ENCODE measurements around the gene SMURF2. TPM values are rescaled to one million over a fixed set of nuclear protein-coding genes. Genes with fewer than 3 reads are reported as not detected.

Gene SMURF2
- total RNA-seq, 1 experiment from 2014 or later, result 127 TPM

DNA sequence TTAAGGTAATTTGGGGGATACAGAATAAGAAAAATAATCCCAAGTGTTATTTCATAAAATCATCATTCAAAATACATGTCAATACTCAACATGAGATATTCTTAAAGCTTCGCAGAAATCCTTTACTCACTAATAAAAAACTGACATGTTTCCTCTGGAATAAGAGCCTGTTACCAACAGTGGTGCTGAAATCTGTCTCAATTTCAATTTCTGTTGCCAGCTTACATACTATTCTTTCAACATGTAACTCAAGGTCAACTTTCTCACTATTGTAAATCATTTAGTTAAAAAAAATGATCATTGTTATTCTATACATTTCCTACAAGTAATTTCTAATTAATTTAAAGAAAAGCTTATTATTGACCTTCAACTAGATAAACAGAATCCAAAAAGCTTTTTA is 87.5 kb downstream of the SMURF2 start:
- Histone ChIP-seq H3K4me3 (replicated peaks in 1 of 2; ENCODE audit: low read depth in 1 of 2, low read length in 2 of 2) (no peak overlapping the region), H4K20me1 (ENCODE audit: insufficient read depth) (no peaks in the 10 kb centered on the region; the same call in 1 of the 2 replicates), H3K36me3 (ENCODE audit: control insufficient read depth in 1 of 2, insufficient read depth in 2 of 2, low read length in 2 of 2) (peaks cover 51 to 63% of the 10 kb centered on the region in 2 experiments), H3K4me1 (ENCODE audit: control insufficient read depth in 1 of 2, insufficient read depth in 2 of 2, low read length in 2 of 2) (no peaks in the 10 kb centered on the region), H3K27me3 (ENCODE audit: insufficient read depth, low read length) (no peaks in the 10 kb centered on the region), H3K27ac (ENCODE audit: low read depth, low read length) (no peak overlapping the region), H3K4me2 (ENCODE audit: low read length) (no peak overlapping the region), H3K9ac (ENCODE audit: low read length) (no peak overlapping the region), H3K9me3 (ENCODE audit: control insufficient read depth in 1 of 2, insufficient read depth in 1 of 2, low read depth in 1 of 2, low read length in 2 of 2) (no peaks in the 10 kb centered on the region), H2AFZ (ENCODE audit: low read depth, low read length, poor library complexity, severe bottlenecking) (no peak overlapping the region), H3K9me2 (ENCODE audit: insufficient read depth) (no peaks in the 10 kb centered on the region), H3K79me2 (ENCODE audit: insufficient read depth, low read length) (peaks cover 63% of the 10 kb centered on the region)
- ChIA-PET POLR2A (interaction anchor here (0.9 to 1.3 kb wide), 2 partner anchors 9 to 75 kb away, joined by 3 to 4 read pairs; no protein-coding TSS in a partner anchor), CTCF (interaction anchor here (1.1 to 1.2 kb wide), 2 partner anchors 75 to 162 kb away, joined by 3 read pairs; no protein-coding TSS in a partner anchor), RAD21 (ENCODE audit: low non-redundant PET in 1 of 2, low total read pairs in 2 of 2, uncharacterized antibody in 2 of 2, unreplicated experiment in 2 of 2) (no interaction called here)
- intact Hi-C loops (cut with micrococcal nuclease), result no loop called here
- TF ChIP-seq ATF3 (IDR thresholded peaks at IDR 0.05), result no peak
- BruUV-seq (replicated peaks), result no TSS peak
- no peak for DNase-seq (ENCODE audit: low read depth, low spot score)
- no peak for ATAC-seq

DNA sequence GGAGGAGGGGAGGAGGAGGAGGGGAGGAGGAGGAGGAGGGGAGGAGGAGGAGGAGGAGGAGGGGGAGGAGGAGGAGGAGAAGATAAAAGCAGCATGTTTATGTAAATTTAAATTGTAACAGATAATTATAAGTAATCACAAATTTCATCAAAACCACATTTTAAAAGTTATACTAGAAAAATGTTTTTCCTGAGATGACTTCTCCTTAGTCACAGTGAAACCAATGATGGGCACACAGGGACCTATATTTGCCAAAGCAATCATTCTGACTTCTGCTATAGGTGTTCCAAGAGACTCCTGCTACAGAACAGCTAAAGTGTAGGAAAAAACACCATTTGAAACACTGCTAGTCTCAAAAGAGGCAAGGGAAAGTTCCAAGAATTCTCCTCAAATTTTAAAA is 88.9 kb downstream of the SMURF2 start:
- Histone ChIP-seq H3K27me3 (ENCODE audit: insufficient read depth, low read length) (no peaks in the 10 kb centered on the region), H3K9me2 (ENCODE audit: insufficient read depth) (no peaks in the 10 kb centered on the region), H3K4me3 (replicated peaks in 1 of 2; ENCODE audit: low read depth in 1 of 2, low read length in 2 of 2) (no peak overlapping the region), H3K27ac (ENCODE audit: low read depth, low read length) (no peak overlapping the region), H3K36me3 (ENCODE audit: control insufficient read depth in 1 of 2, insufficient read depth in 2 of 2, low read length in 2 of 2) (peaks cover 45 to 61% of the 10 kb centered on the region in 2 experiments), H3K4me1 (ENCODE audit: control insufficient read depth in 1 of 2, insufficient read depth in 2 of 2, low read length in 2 of 2) (no peaks in the 10 kb centered on the region), H3K9ac (ENCODE audit: low read length) (no peak overlapping the region), H3K4me2 (ENCODE audit: low read length) (no peak overlapping the region), H3K9me3 (ENCODE audit: control insufficient read depth in 1 of 2, insufficient read depth in 1 of 2, low read depth in 1 of 2, low read length in 2 of 2) (no peaks in the 10 kb centered on the region), H4K20me1 (ENCODE audit: insufficient read depth) (no peaks in the 10 kb centered on the region), H2AFZ (ENCODE audit: low read depth, low read length, poor library complexity, severe bottlenecking) (no peak overlapping the region), H3K79me2 (ENCODE audit: insufficient read depth, low read length) (peaks cover 59% of the 10 kb centered on the region; the same call in 1 of the 2 replicates)
- ChIA-PET POLR2A (no interaction called here), CTCF (no interaction called here), RAD21 (ENCODE audit: low non-redundant PET in 1 of 2, low total read pairs in 2 of 2, uncharacterized antibody in 2 of 2, unreplicated experiment in 2 of 2) (no interaction called here)
- no peak for TF ChIP-seq RAD21 (IDR thresholded peaks at IDR 0.05; ENCODE audit: low read depth)
- TF ChIP-seq FOSL1 (IDR thresholded peaks at IDR 0.05; ENCODE audit: low read depth), result no peak
- no peak for TF ChIP-seq ZBTB33 (IDR thresholded peaks at IDR 0.05; ENCODE audit: extremely low read depth, insufficient replicate concordance, low read length)
- TF ChIP-seq CBX3 (IDR thresholded peaks at IDR 0.05; ENCODE audit: low read depth), result no peak
- no peak for TF ChIP-seq TCF7L2 (IDR thresholded peaks at IDR 0.05; ENCODE audit: borderline replicate concordance, extremely low read depth, insufficient read depth, insufficient read length)
- TF ChIP-seq POLR2AphosphoS5 (IDR thresholded peaks at IDR 0.05; ENCODE audit: low read depth, low read length), result no peak
- TF ChIP-seq, protein P1, sequence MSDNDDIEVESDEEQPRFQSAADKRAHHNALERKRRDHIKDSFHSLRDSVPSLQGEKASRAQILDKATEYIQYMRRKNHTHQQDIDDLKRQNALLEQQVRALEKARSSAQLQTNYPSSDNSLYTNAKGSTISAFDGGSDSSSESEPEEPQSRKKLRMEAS (IDR thresholded peaks at IDR 0.05), result no peak
- no peak for TF ChIP-seq EGR1 (IDR thresholded peaks at IDR 0.05; ENCODE audit: low read depth)
- TF ChIP-seq POLR2A (IDR thresholded peaks at IDR 0.05; ENCODE audit: borderline replicate concordance, extremely low read depth, insufficient read depth, insufficient read length), result no peak
- ATAC-seq, result 0 out of 2 replicates have a peak, but pooled peaks have one; percentile 23
- BruUV-seq (replicated peaks), result no TSS peak
- intact Hi-C loops (cut with micrococcal nuclease), result no loop called here
- no peak for DNase-seq (ENCODE audit: low read depth, low spot score)

All from HCT116 (cell line).